NCI-H146 (cell line): ENCODE data around the gene PSORS1C1.
"Not testable (repeated sequence)": the region's sequence is repeated elsewhere in the genome, so short reads cannot be mapped to it uniquely, and the experiment has no call there.

Experiments used
- DNase-seq: peaks from one replicate; lab custom pipeline; 2025; lab: John Stamatoyannopoulos, UW

PSORS1C1 gene

GRCh38 chr6:31158863-31159855, 44.6 kb downstream of the PSORS1C1 start:
- DNase-seq = peak; percentile 47

- DNase-seq = no peak
Measured at GRCh38 chr6:31161216-31162126, 46.9 kb downstream of the PSORS1C1 start.

- no peak for DNase-seq
Measured at GRCh38 chr6:31162463-31163165, 48.0 kb downstream of the PSORS1C1 start.

- DNase-seq = no peak
Measured at GRCh38 chr6:31163922-31164321, 49.3 kb downstream of the PSORS1C1 start.

- not testable (repeated sequence) for DNase-seq
Measured at GRCh38 chr6:31164475-31165063, 50.0 kb downstream of the PSORS1C1 start.

GRCh38 chr6:31165064-31165832, 50.6 kb downstream of the PSORS1C1 start:
- not testable (repeated sequence) for DNase-seq

GRCh38 chr6:31165986-31166385, 51.4 kb downstream of the PSORS1C1 start:
- no peak for DNase-seq

GRCh38 chr6:31168606-31169005, 54.0 kb downstream of the PSORS1C1 start:
- DNase-seq = no peak

- no peak for DNase-seq
Measured at GRCh38 chr6:31169123-31169857, 54.7 kb downstream of the PSORS1C1 start.

GRCh38 chr6:31169858-31170599, 55.4 kb downstream of the PSORS1C1 start:
- DNase-seq = not testable (repeated sequence)

GRCh38 chr6:31170600-31170881, 55.9 kb downstream of the PSORS1C1 start, which contains the start of gene POU5F1:
Gene POU5F1 (minus strand): TSS chr6:31170682. CDS start chr6:31170620, 62 bp downstream.
- no peak for DNase-seq

GRCh38 chr6:31170987-31171671, 56.5 kb downstream of the PSORS1C1 start:
- no peak for DNase-seq

- no peak for DNase-seq
Measured at GRCh38 chr6:31171931-31172905, 57.6 kb downstream of the PSORS1C1 start.

GRCh38 chr6:31172973-31173384, 58.4 kb downstream of the PSORS1C1 start:
- no peak for DNase-seq

- no peak for DNase-seq
Measured at GRCh38 chr6:31173406-31173805, 58.8 kb downstream of the PSORS1C1 start.

- no peak for DNase-seq
Measured at GRCh38 chr6:31174378-31174777, 59.8 kb downstream of the PSORS1C1 start.

GRCh38 chr6:31175971-31176370, 61.4 kb downstream of the PSORS1C1 start:
- DNase-seq = no peak
